ENCODE measurements around the gene RTCB. TPM values are rescaled to one million over a fixed set of nuclear protein-coding genes. Genes with fewer than 3 reads are reported as not detected.

The RTCB gene
- total and polyA plus RNA-seq, 2 of the 13 experiments (the other 11 are each of a cell fraction or from before 2014, with no cell fraction given) = 108 to 167 TPM

GRCh38 chr22:32411829-32412592 is at the start of gene RTCB (continued):
- TF ChIP-seq ZNF343 (CRISPR knock-in tag; IDR thresholded peaks at IDR 0.05) = 0 out of 2 replicates have a peak, but pooled peaks have one; percentile 31
- TF ChIP-seq ARNT2 (CRISPR knock-in tag; IDR thresholded peaks at IDR 0.05; ENCODE audit: low read depth) = 0 out of 2 replicates have a peak, but pooled peaks have one; percentile 49
- peak; percentile 63; the same call in 1 of the 2 replicates for TF ChIP-seq GMEB1 (CRISPR knock-in tag; IDR thresholded peaks at IDR 0.05; ENCODE audit: borderline replicate concordance)
- TF ChIP-seq HNRNPLL (IDR thresholded peaks at IDR 0.05; ENCODE audit: low read depth, low read length, poor library complexity, severe bottlenecking) = peak; percentile 84
- TF ChIP-seq HCFC1 (IDR thresholded peaks at IDR 0.05; ENCODE audit: low read depth, low read length) = no peak
- TF ChIP-seq CHD4 (IDR thresholded peaks at IDR 0.05; ENCODE audit: borderline replicate concordance, low read length) = no peak
- TF ChIP-seq, protein P1, sequence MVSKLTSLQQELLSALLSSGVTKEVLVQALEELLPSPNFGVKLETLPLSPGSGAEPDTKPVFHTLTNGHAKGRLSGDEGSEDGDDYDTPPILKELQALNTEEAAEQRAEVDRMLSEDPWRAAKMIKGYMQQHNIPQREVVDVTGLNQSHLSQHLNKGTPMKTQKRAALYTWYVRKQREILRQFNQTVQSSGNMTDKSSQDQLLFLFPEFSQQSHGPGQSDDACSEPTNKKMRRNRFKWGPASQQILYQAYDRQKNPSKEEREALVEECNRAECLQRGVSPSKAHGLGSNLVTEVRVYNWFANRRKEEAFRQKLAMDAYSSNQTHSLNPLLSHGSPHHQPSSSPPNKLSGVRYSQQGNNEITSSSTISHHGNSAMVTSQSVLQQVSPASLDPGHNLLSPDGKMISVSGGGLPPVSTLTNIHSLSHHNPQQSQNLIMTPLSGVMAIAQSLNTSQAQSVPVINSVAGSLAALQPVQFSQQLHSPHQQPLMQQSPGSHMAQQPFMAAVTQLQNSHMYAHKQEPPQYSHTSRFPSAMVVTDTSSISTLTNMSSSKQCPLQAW (CRISPR knock-in tag; IDR thresholded peaks at IDR 0.05) = peak; percentile 64; the same call in 1 of the 2 replicates
- TF ChIP-seq ZNF790 (CRISPR knock-in tag; IDR thresholded peaks at IDR 0.05; ENCODE audit: borderline replicate concordance) = 0 out of 2 replicates have a peak, but pooled peaks have one; percentile 22
- TF ChIP-seq, protein P2, sequence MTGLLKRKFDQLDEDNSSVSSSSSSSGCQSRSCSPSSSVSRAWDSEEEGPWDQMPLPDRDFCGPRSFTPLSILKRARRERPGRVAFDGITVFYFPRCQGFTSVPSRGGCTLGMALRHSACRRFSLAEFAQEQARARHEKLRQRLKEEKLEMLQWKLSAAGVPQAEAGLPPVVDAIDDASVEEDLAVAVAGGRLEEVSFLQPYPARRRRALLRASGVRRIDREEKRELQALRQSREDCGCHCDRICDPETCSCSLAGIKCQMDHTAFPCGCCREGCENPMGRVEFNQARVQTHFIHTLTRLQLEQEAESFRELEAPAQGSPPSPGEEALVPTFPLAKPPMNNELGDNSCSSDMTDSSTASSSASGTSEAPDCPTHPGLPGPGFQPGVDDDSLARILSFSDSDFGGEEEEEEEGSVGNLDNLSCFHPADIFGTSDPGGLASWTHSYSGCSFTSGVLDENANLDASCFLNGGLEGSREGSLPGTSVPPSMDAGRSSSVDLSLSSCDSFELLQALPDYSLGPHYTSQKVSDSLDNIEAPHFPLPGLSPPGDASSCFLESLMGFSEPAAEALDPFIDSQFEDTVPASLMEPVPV (CRISPR knock-in tag; IDR thresholded peaks at IDR 0.05) = no peak
- no peak for TF ChIP-seq ZNF20 (CRISPR knock-in tag; IDR thresholded peaks at IDR 0.05)
- TF ChIP-seq, protein P3, sequence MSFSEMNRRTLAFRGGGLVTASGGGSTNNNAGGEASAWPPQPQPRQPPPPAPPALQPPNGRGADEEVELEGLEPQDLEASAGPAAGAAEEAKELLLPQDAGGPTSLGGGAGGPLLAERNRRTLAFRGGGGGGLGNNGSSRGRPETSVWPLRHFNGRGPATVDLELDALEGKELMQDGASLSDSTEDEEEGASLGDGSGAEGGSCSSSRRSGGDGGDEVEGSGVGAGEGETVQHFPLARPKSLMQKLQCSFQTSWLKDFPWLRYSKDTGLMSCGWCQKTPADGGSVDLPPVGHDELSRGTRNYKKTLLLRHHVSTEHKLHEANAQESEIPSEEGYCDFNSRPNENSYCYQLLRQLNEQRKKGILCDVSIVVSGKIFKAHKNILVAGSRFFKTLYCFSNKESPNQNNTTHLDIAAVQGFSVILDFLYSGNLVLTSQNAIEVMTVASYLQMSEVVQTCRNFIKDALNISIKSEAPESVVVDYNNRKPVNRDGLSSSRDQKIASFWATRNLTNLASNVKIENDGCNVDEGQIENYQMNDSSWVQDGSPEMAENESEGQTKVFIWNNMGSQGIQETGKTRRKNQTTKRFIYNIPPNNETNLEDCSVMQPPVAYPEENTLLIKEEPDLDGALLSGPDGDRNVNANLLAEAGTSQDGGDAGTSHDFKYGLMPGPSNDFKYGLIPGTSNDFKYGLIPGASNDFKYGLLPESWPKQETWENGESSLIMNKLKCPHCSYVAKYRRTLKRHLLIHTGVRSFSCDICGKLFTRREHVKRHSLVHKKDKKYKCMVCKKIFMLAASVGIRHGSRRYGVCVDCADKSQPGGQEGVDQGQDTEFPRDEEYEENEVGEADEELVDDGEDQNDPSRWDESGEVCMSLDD (CRISPR knock-in tag; IDR thresholded peaks at IDR 0.05; ENCODE audit: borderline replicate concordance) = no peak
- TF ChIP-seq CENPX (CRISPR knock-in tag; IDR thresholded peaks at IDR 0.05) = no peak
- TF ChIP-seq TGIF2 (CRISPR knock-in tag; IDR thresholded peaks at IDR 0.05) = peak; percentile 66; the same call in 1 of the 2 replicates
- TF ChIP-seq FOXP4 (CRISPR knock-in tag; IDR thresholded peaks at IDR 0.05) = no peak
- no peak for TF ChIP-seq NFIC (IDR thresholded peaks at IDR 0.05; ENCODE audit: low read length)
- peak; percentile 65 for TF ChIP-seq E2F1 (CRISPR knock-in tag; IDR thresholded peaks at IDR 0.05)
- no peak for TF ChIP-seq MAFG (CRISPR knock-in tag; IDR thresholded peaks at IDR 0.05)
